Activated CD4-positive, alpha-beta T cell treated with anti-CD3 and anti-CD28 coated beads, Interleukin-2, Interleukin-4, amounts not matched to agents 100 ng/mL and 50 ng/mL, durations not matched to agents 16 hours and 8 hours (primary cell): ENCODE measurements around the gene LZTR1.
"Not testable (repeated sequence)": the region's sequence is repeated elsewhere in the genome, so short reads cannot be mapped to it uniquely, and the experiment has no call there.

Source experiments
- DNase-seq: peaks from one replicate; pipeline ENCODE4 v3.0.0-alpha.2; 2020; ENCODE audit warnings: low spot score

Gene LZTR1

GRCh38 chr22:21033895-21034294, 51.8 kb downstream of the LZTR1 start:
- DNase-seq: no peak

- DNase-seq: no peak
Measured at GRCh38 chr22:21034989-21035388, 52.9 kb downstream of the LZTR1 start.

- no peak for DNase-seq
Measured at GRCh38 chr22:21038405-21038804, 56.3 kb downstream of the LZTR1 start.

- DNase-seq: not testable (repeated sequence)
Measured at GRCh38 chr22:21039158-21039557, 57.1 kb downstream of the LZTR1 start.

DNA sequence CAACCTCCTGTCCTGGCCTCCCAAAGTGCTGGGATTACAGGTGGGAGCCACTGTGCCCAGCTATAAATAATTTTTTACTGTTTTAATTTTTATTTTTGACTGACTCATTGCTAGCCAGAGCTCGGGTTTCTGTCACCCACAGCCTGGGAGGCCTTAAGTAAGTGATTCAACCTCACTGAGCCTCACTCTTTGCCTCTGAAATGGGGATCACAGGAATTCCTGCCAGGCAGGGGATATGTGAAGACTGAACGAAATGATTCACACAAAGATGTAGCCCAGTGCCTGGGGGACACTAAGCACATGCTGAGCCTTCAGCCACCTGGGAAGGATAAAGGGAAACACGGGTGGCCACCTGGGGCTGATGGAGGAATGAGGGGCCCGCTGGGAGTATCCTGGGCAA, 59.8 kb downstream of the LZTR1 start:
- DNase-seq: no peak

DNA sequence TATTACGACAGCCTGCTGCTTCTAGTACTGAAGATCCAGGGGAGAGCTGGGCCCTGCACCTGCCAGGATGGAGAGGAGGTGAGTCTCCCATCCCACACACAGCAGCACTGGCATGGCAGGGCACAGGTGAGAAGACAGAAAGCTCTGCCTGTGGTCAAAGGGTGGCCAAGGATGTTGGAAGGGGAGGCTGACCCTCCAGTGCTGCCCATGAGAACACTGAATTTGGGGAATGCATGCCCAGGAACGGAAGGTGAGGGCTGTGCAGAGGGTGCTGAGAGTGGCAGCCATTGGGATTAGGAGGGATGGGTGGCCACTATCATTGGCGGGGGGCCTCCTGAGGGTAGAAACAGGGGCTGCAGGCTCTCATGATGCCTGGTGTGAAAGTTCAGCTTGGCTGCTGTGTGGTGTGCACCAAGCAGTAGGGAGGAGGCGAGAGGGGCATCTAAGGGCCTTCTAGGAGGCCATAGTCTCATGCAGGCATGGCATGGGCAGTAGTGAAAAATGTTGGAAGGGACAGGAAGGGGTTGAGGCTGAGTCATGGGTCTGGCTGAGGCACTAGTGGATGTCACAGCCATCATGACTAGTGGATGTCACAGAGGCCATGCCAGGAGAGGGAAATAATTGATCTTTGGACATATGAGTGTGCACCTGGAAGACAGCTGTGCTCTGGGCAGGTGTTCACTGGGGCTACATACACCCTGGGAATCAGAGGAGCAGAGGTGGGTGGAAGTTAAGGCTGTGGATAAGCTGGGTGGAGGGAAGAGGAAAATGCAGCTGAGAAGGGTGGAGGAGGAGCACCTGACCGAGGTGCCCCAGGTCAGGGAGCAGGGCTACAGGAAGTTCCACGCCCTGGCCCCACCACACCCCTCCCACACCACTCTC, 61.1 kb downstream of the LZTR1 start:
- no peak for DNase-seq

DNA sequence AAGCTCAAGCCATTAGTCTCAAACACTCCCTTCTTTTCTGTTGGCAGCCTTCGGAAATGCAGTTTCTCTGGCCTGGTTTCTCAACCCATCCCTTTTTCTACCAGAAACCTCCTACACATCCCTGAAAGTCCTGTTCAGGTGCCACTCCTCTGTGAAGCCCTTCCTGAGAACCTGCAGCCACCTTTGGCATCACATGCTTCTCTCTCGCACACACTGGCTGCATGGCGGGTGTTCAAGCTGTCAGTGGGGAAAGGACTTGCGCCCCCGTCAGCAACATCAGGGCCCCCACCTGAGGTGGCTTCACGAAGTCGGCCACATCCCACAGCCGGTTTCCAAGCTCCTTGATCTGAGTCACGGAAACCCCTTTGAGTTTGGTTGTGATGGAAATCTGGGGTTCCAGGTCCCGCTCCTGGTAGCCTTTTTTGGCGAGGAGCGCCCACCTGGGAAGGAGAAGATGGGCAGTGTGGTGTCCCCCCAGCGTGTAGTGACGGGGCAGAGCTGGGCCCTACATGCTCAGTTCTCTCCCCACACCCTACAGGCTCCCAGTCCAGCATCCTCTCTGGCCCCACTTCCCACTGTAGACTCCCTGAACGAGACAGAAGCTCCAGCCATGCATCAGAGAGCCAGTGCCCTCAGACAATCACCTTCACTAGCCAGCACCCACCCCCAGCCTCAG, 61.9 kb downstream of the LZTR1 start:
- DNase-seq: no peak

DNA sequence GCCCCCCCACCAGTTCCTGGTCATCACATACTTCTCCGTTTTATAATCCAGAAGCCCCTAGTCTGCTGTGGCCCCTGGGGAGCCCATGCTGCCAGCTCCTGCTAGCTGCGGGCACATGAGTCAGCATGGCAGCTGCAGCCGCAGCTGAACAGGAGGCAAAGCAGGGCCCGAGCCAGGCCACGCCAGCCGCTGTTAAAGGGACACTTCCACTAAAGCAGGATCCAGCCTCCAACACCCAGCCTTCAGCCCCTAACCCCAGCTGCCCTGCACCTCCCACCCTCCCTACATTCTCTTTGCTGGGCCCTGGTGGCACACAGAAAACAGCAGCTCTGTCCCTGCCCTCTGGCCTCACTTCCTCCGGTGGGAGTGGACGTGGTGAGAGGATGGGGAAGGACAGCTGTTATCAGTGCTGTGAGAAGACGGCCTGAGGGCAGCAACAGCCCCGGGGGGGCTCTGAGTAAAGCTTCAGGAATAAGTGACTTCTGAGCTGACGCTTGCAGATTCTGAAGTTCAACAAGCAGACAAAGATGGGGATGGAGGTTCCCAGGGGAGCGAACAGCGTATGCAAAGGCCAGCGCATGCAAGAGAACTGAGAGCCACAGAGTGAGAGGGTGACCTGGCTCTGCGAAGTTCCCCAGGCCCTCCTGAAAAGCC, 63.0 kb downstream of the LZTR1 start:
- DNase-seq: no peak

- DNase-seq: peak; percentile 79
Measured at GRCh38 chr22:21045585-21046294, 63.6 kb downstream of the LZTR1 start, which contains the start of gene LRRC74B. TSS of gene LRRC74B (plus strand) at chr22:21045946. CDS start at chr22:21045987, 41 bp downstream.

DNA sequence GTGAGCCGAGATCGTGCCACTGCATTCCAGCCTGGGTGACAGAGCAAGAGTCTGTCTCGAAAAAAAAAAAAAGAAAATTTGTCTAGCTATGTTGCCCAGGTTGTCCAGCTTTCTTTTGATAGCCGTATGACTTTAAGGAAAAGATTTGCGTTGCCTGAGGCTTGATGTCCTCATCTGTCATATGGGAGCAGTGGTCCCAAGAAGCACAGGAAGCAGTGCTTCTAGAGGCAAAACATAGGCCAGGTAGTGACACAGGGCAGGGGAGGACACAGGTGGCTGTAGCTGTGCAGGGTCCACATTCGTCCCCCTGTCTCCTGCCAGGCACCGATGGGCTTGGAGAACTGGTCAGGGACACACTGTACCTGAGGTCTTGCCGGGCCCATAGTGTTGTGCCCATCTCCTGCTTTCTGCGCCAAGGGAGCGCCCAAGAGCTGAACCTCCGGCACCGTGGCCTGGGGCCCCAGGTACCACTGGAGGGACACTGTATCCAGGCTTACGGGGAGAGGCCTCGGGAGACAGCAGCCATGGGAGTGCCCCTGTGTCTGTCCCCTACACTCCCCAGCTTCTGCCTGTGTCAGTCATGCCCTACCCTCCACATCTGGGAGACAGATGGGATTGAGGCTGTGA, 65.1 kb downstream of the LZTR1 start:
- no peak for DNase-seq

DNA sequence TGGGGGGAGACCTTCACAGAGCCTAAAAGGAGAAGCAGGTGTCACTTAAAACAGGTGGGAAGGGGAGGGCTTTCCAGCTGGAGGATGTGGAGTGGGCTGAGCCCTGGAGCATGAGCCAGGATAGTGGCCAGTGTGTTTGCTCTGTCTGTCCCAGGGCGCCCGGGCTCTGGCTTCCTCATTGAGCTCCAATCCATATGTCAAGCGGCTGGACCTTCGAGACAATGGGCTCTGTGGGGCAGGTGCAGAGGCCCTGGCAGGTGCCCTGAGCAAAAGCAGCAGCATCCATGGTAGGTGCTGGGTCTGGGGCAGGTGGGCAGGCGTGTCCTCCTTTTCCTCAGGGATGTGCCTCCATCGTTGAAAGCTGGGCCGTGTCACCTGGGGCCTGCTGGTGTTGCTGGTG, 65.6 kb downstream of the LZTR1 start:
- DNase-seq: no peak

- DNase-seq: not testable (repeated sequence)
Measured at GRCh38 chr22:21048448-21048847, 66.4 kb downstream of the LZTR1 start.
